HG03432 (cell line): ENCODE data around the gene WNT9A.
"Not testable (repeated sequence)": the region's sequence is repeated elsewhere in the genome, so short reads cannot be mapped to it uniquely, and the experiment has no call there.

Experiments used
- ATAC-seq: cut with Tn5 transposase; IDR thresholded peaks from one replicate; pipeline ENCODE4 v1.9.1; 2021; ENCODE audit warnings: mild to moderate bottlenecking, moderate library complexity; ENCODE audit not compliant: unreplicated experiment

The WNT9A gene

DNA sequence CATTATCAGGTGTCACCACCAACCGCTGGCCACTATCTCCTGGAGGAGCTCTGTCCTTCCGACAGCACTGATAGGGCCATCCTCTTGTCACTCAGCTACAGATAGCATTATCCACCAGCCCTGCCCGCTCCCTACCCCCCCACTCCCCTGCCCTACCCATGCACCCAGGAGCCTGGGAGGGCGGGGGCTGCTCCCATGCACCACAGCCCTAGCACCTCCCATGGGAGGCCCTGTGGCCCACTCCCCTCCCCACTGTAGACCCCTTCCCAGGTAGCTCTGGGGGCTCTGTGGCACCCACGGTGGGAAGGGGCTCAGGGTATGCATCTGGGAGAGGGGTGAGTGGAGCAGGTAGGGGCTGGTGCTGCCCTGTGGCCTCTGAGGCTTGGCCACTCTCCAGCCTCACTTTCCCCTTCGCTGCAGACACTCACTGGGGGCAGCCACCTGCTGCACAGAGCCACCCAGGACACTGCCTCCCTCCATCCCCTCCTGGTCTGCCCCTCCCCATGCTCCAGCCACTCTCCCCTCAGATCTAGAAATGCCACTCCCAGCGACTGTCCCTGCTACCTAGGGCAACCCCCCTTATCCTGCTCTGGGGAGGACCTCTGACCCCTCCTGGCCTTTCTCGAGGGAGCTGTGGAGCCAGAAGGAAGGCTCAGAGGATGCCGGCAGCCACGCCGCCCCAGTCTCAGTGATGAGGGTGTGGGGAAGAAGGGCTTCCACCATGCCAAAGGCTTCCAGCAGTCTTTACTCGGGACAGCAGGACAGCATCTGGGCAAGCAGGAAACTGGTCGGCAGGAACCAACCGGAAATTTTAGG is 58.5 kb downstream of the WNT9A start:
- ATAC-seq: no peak

GRCh38 chr1:227888404-227889046 is 59.2 kb downstream of the WNT9A start:
- no peak for ATAC-seq

GRCh38 chr1:227887697-227888403 is 59.9 kb downstream of the WNT9A start:
- ATAC-seq: no peak

DNA sequence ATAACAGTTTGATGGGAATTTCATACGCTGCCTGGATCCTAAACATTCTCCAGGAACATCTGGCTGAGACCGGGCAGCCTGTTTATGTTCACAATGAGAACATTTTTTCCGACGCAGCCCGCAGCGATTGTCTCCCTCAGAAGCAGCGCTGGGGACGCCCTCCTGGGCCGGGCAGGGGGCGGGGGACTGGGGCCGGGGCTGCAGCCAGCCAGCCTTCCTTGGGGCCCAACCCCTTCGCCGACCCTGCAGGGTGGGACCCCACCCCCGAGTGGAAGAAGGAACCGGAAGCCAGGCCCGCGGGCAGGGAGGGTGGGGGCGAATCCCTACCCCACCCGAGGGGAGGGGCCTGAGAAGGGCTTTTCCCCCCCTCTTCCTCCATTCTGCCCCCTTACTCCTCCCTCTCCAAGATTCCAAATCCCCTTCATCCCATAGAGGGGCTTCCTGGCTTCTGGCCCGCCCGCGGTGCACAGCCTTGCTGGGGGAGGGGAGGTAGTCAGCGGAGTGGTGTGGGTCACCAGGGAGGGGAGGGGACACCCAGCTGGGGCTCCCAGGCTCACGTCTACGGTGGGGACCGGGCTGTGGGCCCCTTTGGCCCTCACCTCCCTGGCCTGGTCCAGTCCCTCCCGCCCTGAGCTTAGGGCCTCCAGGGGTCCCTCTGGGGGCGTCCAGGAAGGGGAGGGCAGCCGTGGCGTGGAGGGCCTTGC is 60.6 kb downstream of the WNT9A start:
- ATAC-seq: no peak

GRCh38 chr1:227886503-227886961 is 61.2 kb downstream of the WNT9A start:
- ATAC-seq: no peak

DNA sequence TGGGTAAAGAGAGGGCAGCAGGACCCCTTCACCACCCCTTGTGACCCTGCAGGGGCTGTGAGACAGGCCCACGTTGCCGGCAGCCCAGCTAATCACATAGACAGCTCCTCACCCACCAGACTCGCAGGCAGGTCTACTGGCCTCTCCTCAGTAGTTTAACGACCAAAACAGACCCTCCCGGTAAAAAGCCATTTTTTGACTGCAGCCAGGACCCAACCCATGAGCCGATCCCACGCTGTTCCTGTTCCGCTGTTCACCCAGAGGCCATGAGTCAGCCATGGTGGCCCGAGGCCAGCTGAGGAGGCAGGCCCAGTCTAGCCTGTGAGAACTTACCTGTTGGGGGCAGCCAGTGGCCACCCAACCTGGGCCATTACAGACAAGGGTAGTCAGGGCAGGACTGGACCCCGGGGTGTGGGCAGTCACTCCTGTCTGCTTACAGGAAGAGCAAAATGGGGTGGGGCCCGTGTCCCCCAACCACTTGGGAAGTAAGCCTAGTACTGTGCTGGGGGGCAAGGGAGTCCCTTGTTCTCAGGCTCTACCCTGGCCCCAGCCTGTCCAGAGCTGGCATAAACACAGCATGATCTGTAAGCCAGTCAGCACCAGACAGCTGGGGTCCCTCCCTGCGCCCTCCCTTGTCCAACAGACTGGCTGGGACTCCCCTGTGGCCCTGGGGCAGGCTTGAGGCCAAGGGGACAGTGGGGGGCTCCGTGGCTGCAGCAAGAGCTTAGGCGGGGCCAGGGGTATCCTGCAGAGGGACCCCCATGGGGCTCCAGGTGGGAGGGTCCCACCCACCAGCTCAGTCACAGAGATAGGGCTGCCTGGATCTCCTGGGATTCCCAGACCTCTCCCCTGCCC is 61.9 kb downstream of the WNT9A start:
- ATAC-seq: no peak

DNA sequence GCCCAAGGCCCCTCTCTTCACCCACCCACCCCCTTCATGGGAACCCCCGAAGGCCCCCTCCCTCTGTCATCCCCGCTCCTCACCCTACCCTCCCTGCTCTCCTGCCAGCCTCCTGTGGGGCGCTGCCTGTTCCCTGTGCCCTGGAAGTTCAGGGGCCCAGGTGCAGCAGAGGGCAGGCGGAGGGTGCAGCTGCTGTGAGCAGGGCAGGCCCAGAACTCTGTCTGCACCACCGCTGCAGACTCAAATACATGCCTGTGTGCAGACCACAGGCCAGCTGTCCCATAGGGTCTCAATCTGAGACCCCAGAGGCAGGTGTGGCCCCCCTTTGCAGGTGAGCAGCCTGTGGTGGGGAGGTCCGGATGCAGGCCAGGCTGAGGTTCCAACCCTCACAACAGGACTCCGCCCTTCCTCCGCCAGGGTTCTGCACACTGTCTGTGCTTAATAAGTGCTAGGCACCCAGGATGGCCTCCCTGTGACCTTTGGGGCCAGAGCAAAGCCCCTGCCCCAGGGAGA is 62.5 kb downstream of the WNT9A start:
- no peak for ATAC-seq

GRCh38 chr1:227884370-227885134 is 63.2 kb downstream of the WNT9A start:
- ATAC-seq: no peak

DNA sequence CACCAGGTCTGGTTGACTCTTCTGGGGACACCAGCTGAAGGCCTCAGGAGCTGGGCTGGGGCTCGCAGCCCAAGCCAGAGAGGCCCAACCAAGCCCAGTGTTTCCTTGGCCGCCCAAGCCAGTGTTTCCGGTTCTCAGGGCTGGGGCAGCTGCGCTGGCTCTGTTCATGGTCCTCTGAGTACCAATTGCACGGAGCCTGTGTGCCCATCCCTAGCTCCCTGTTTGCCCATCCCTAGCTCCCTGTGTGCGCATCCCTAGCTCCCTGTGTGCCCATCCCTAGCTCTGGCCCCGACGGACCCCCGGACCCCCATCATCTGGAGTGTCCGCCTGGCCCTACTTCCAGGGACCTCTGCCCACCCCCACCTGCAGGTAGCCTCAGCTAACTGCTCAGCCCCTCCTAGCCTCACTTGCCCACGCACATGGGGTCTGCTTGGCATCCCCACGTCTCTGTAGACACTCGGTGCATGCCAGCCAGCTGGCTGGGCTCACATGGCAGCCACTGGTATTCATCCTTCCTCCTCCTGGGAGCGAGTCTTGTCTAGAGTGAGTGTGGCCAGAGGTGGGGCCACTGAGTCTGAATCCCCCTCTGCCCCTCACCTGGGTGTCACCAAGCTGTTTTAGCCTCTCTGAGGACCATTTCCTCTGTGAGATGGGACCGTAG is 64.0 kb downstream of the WNT9A start:
- ATAC-seq: no peak

DNA sequence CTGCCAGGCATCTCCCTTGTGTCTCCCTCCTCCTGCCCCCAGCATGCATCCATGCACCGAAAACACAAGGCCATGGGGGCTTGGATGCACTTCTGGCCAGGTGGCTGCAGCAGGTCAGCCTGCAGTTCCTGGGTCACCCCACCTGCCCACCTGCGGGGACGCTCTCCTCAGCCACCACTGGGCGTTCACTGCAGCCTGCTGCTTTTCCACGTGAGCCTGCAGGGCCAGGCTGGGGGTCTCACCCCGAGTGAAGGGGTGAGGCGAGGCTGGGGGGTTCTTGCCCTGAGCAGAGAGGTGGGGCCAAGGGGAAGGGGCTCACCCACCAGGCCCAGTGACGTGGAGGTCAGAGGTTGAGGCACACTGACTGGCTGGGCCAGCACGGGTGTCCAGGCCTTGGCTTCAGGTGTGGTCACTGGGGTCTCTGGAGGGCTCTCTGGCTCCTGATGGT is 64.6 kb downstream of the WNT9A start:
- no peak for ATAC-seq

DNA sequence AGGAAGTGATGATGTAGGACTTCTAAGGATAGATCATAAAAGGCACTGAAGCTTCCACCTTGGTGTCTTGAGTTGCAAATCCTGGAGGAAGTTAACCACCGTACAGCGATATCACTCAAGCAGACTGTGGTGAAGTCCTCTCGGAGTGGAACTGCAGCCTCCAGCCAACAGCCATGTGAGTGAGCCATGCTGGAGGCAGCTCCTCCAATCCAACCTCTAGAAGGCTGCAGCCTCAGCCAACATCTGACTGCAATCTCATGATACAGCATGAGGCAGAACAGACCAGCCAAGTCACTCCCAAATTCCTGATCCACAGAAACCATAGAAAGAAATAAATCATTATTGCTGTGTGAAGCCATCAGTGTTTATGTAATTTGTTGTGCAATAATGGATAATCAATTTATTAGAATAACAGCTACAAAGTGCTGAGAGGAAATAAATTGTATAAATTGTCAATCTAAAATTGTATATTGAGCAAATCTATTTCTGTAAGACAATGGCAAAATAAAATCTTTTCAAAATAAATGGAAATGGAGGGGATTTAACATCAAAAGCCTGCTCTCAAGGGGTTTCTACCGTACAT is 67.3 kb downstream of the WNT9A start:
- no peak for ATAC-seq

DNA sequence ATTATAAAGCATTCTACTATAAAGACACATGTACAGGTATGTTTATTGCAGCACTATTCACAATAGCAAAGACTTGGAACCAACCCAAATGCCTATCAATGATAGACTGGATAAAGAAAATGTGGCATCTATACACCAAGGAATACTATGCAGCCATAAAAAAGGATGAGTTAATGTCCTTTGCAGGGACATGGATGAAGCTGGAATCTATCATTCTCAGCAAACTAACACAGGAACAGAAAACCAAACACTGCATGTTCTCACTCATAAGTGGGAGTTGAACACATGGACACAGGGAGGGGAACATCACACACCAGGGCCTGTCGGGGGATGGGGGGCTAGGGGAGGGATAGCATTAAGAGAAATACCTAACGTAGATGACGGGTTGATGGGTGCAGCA is 69.9 kb downstream of the WNT9A start:
- ATAC-seq: not testable (repeated sequence)

DNA sequence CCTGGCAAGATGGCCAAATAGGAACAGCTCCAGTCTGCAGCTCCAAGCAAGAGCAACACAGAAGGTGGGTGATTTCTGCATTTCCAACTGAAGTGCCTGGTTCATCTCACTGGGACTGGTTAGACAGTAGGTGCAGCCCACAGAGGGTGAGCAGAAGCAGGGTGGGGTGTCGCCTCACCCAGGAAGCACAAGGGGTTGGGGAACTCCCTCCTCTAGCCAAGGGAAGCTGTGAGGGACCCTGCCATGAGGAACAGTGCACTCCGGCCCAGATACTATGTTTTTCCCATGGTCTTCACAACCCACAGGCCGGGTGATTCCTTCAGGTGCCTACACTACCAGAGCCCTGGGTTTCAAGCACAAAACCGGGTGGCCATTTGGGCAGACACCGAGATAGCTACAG is 75.8 kb downstream of the WNT9A start:
- ATAC-seq: not testable (repeated sequence)

- no peak for ATAC-seq
Measured at GRCh38 chr1:227870366-227870765, 77.4 kb downstream of the WNT9A start.

GRCh38 chr1:227869851-227870305 is 77.9 kb downstream of the WNT9A start:
- ATAC-seq: no peak

GRCh38 chr1:227869279-227869842 is 78.4 kb downstream of the WNT9A start:
- ATAC-seq: no peak
